ENCODE data around the gene SND1. TPM values are rescaled to one million over a fixed set of nuclear protein-coding genes. Genes with fewer than 3 reads are reported as not detected.
"Not testable (repeated sequence)": the region's sequence is repeated elsewhere in the genome, so short reads cannot be mapped to it uniquely, and the experiment has no call there.

The SND1 gene
- polyA plus RNA-seq, 1 donor: 92.5 TPM

DNA sequence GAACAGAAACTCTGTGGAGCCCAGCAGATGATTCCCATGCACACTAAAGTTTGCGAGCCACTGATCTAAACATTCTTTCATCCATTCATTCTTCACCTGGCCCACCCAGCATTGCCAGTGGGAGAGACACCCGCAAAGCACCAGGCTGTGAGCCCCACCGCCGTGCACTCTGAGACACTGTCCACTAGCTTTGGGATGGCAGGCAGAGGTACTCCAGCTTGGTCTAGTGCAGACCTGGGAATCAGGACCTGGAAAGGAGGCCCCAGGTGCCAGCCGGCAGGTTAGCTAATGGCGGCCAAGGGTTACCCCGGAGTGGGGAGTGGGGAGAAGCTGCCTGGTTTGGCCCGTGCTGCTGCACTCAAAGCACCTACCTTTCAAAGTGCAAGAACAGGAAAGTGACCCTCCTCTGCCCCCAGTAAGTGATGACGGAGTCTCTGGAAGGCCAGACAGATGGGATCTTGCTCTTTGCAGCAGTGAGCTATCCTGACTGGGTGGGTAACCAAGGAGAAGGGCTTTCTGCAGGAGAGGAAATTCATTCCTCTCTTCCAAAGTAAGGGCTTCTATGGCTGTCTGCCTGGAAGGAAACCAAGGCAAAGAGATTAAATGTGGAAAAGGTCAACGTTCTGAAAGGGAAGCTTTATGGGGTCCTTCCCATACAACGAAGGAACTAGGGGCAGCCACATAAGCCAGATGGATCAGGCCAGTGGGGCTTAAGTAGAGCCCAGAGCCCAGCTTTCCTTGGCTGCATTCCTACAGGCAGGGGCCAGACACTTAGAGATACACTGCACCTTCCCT lies 453.4 kb downstream of the SND1 start:
- DNase-seq: no peak

DNA sequence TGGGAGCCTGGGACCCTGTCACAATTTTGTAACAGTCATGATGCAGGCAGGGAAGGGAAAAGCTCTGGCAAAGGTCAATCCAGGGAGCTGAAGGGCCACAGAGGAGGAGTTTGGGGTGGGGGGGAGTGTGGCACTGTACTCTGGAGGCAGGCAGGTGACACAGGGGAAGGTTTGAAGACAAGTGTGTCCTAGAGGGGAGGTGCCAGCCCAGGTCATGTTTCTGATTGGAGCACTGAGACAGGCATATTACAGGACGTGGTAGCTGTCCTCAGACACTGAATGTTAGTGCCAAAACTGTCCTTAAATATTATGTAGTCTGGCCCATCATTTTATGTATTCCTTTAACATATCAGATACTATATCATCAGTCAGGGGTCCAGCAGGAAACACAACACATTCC lies 454.8 kb downstream of the SND1 start:
- no peak for DNase-seq

DNA sequence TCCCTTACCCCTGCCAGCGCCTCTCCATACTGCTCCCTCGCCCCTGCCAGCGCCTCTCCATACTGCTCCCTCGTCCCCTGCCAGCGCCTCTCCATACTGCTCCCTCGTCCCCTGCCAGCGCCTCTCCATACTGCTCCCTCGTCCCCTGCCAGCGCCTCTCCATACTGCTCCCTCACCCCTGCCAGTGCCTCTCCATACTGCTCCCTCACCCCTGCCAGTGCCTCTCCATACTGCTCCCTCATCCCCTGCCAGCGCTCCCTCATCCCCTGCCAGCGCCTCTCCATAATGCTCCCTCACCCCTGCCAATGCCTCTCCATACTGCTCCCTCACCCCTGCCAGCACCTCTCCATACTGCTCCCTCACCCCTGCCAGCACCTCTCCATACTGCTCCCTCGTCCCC lies 455.5 kb downstream of the SND1 start:
- DNase-seq: not testable (repeated sequence)

DNA sequence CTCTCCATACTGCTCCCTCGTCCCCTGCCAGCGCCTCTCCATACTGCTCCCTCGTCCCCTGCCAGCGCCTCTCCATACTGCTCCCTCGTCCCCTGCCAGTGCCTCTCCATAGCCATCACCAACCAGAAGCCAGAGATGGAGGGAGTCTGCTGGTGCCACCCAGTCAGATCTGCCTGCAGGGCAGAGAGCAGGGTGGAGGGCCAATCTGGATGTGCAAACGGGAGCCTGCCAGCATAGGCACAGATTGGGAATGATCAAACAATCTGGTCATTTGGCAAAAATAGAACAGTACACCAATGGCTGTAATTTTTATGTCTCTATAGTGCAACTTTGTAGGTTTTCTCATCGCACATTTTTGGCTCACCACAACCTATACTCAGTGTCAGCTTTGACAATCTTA lies 456.1 kb downstream of the SND1 start:
- DNase-seq: no peak

DNA sequence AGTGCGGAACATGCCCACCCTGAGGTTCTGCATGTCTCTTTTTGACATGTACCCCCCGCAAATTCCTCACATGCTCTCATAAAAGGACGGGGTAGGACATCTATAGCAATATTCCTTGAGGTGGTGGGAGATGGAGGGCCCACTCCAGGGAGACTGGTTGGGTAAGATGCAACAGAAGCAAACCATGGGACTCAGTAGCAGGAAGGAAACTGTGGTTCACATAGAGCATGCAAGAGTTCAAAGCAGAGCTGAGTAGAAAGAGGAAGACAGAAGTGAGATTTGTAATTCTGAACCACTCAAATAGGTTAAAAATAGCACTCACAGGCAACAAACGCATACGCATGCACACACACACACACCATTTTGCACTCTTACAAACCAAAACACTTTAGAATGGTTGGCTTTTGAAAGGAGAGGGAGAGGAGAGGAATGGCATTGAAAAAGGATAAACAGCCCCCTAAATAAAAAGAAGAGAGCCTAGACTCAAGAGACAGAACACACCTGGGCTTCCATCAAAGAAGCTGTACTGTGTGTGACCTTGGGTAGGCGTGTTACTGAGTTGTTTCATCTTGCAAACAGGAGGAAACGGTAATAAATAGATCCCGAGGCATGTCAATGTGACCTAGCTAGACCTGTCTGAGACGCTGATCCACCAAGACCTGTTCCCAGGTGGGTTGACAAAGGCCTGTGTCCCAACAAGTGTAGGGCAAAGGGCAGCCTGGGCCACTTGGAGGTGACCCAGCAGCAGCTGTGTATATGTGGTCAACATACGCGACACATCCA lies 456.8 kb downstream of the SND1 start:
- no peak for DNase-seq

DNA sequence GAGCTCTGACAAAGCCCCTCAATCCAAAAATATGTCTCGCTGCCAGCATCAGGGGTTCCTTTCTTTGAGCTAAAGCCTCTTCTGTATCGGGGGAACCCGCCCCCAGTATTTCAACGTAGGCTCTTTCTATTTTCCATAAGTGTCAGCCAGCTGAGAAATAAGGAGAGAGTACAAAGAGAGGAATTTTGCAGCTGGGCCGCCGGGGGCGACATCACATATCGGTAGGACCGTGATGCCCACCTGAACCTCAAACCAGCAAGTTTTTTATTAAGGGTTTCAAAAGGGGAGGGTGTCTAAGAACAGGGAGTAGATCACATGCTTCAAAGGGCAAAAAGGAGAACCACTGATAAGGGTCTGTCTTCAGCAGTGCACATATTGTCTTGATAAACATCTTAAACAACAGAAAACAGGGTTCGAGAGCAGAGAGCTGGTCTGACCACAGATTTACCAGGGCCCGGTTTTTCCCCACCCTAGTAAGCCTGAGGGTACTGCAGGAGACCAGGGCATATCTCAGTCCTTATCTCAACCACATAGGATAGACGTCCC lies 457.5 kb downstream of the SND1 start:
- not testable (repeated sequence) for DNase-seq

DNA sequence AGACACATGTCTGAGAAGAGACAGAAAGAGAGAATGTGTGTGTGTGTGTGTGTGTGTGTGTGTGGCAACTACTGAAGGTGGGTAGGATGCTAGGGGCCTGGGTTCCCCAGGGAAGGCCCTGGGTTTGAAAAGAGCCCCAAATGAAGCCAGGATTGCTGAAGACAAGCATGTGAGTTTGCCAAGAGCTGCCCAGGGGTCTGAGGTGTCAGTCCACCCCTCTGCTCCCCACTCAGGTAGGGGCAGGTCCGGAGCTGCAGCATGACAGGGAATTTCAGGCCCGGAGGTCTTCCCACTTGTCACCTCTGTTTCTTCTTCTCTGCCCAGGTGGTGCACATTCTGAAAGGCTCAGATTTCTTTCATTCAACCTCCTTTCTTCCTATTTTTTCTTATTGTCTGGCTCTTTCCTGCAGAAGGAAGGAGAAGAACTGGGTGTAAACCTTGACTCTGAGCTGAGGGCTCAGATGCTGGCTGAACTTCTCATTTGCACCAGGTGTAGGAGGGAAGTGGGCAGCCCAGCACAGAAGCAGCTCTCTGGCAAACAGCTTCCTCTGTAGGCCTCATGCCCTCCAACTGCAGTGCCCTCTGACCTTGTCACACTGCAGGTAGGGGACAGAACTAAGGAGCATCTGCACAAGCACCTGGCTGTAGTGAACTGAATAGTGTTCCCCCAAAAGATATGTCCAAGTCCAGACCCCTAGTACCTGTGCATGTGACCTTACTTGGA lies 458.8 kb downstream of the SND1 start:
- DNase-seq: no peak

DNA sequence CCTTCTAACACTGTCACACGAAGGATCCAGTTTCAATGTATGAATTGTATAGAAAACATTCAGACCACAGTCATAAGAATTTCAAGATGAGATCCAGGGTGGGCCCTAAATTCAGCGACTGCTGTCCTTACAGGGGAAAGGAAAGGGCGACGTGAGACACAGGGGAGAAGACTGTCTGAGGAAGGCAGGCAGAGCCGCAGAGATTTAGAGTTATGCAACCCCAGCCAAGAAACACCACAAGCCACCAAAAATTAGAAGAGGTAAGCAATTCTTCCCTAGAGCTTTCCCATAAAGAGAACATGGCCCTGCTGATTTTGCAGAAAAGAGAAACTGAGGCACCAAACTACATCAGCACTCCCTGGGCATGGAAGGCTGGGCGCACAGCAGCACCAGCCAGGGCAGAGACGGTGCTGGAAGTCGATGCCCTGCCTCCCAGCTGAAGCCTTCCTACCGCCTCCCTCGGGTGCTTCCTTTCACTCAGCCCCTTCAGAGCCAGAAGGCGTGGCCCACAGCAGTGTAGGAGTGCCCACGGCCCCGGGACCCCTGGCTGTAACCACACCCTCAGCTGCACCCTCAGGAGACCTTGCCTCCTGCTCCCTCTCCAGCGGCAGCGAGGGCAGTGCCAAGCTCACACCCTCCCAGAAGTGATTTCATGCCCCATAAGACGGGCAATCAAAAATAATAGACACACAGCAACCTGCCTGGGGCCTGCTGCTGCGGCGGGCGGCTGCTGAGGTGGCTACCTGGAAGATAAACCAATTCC lies 460.2 kb downstream of the SND1 start:
- DNase-seq: no peak

DNA sequence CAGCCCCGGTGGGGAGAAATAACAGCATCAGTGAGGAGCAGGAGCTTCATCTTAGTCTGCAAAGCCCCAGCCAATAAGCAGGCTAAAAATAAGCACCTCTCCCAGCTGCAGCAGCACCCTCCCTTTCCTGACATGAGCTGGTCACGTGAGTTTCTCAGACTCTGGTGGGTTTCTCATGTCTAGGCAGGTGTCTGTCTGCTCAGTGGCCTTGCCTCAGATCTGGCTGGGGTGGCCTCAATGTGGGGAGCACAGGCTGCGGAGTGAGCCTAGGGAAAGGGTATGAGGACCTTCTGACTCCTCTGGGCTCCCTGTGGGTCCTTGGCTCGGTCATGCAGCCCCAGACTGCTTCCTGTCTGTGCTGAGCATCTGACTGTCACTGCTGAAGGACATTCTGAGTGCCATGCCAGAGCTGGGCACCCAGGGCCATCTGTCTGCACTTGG lies 460.8 kb downstream of the SND1 start:
- DNase-seq: no peak

DNA sequence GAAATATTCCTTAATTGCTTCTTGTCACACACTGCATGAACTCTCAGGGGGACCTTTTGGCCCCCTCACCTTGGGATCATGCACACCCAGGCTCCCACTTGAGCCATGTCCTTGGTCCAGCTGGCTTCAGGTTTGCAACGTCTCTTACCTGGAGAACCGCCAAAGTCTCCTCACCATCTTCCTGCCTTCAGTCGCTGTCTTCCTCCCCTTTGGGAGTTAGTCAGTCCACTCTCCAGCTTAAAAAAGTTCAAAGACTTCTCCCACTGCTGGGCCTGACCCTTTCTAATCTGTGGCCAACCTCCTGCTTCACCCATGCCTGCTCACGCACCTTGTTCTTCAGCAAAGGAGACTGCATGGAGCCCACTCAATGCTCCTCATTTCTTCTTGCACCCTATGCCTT lies 461.8 kb downstream of the SND1 start:
- DNase-seq: no peak

DNA sequence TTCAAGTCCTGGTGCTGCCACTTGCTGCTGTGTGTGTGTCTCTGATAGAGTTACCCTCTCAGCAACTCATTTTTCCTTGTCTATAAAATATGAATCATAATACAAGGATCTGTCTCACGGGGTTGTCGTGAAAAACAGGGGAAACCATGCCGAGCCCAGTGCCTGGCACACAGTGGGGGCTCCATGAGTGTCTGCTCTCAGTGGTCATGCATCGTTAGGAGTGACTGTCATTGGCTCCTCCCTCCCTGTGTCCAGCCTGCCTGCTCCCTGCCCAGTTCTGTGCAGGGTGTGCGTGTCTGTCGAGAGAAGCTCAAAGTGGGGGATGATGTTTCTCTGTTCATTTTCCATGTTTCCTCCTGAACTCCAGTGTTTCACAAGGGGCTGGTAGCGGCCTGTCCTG lies 462.8 kb downstream of the SND1 start:
- no peak for DNase-seq

DNA sequence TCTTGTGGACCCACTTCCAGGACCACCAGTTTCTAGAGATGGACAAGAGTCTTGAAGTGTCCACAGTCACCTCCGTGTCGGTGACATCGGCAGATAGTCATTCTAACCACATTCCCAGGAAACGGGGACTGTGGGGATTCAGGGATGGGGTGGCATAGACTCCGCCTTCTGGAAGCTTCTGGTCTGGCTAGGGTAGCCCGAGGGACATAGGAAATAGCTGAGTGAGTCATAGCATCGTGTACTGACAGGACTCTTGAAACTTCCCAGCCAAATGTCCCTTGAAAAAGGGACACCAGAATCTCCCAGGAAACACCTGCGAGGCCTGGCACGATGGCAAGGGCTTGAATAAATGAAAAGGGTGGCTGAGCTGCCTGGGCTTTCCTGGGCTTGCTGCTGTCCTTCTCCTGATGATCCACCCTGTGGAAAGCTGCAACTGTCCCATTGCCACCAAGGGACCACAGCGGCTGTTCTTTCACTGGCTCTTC lies 463.4 kb downstream of the SND1 start:
- no peak for DNase-seq

DNA sequence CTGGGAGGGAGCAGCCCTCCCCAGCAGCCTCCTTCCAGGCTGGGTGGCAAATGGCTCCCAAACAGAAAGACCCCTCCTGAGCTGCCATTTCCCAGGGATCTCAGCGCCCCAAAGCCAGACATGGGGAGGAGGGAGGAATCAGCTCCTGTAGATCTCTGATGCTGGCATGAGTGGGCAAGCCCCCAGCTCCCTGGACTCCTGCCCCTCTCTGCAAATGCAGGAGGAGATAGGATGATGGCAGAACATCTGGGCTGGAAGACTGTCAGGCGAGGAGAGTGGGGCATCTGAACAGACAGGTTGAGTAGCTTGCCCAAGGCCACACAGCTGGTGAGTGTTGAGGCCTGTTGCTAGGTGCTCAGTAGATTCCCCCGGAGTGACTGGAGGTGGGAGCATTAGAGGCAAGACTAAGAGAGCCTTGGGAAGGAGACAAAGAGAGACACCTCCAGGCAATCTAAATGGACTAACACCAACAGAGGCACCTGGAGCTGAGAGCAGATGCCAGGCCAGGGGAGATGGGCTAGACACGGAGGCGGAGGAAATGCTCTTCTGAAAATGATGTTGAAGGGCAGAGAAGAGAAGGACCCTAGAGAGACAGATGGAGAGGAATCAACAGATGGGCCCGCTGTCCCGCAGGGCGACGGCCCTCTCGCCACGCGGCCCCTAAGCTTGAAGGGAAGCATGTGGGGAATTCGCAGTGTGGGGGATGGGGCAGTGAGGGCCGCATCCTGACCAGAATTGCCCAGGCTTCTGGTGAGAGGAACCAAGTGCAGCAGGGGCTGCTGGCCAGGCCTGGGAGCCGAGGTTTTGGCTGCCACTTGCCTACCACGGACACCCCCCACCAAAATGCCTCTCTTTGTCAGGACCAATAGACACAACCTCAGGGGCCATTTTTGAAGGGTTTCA lies 464.1 kb downstream of the SND1 start:
- no peak for DNase-seq

DNA sequence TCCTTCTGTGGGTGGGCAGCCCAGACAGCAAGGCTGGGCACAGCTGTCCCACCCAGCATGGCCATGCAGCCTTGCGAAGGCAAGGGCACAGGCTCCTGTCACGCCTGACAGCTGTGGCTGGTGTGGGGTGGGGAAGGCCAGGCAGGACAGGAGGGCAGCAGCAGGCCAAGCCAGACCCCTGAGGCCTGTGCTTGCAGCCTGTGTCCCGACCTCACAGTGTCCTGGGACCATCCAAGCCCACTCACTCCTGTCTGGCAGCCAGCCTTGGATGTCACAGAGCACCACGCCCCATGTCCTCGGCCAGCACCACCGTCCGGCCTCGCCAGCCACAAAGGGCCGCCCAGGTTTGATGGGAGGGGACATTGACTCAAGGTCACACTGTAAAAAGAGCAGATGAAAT lies 464.7 kb downstream of the SND1 start:
- DNase-seq: no peak

DNA sequence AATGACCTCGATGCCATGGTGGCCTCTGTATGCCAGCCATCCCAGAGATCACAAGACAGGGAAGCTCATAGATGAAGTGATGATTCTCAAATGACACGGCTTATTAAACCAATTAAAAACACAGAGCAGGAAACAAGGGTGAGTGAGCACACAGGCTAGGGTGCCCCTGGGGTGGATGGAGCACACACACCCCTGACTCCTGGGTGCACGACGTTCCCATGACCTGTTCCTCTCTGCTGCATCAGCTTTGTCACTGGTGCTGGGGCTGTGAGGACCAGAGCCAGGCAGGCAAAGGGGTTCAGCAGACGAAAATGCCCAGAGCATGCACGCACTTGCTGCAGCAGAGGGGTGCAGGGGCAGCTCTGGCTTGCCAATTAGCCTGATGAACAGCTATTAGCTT lies 465.7 kb downstream of the SND1 start:
- no peak for DNase-seq

DNA sequence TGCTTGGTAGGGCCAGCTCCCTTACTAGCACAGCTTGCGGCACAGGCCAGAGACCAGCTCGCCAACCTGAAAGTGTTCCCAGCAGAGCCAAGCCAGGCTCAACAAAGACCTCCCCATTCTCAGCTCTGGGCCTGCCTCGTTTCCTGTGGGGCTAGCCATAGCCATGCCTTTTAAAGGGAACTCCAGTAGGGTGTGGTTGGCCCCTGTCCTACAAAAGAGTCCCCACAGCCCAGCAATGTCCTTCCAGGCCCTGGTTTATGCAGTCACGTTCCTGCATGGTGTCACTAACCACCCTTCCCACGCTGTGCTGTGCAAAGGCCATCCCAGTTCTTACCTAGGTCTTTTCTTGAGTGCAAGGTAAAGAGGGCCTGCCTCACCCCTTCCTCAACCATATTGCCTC lies 467.0 kb downstream of the SND1 start:
- DNase-seq: no peak

DNA sequence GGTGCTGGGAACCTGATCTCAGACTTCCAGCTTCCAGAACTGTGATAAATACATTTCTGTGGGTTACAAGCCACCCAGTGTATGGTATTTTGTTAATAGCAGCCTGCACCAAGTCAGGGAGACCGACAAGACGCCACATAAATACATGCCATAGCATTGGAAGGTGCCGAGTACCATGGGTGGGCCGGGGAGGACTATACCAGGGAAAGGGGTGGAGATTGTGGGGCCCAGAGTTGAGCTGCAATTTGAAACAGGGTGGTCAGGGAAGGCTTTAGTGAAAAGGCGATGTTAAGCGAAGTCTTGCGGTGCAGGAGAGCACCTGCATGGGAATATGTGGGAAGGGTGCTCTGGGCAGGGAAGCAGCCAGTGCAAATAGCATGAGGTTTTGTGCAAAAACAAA lies 468.1 kb downstream of the SND1 start:
- no peak for DNase-seq

DNA sequence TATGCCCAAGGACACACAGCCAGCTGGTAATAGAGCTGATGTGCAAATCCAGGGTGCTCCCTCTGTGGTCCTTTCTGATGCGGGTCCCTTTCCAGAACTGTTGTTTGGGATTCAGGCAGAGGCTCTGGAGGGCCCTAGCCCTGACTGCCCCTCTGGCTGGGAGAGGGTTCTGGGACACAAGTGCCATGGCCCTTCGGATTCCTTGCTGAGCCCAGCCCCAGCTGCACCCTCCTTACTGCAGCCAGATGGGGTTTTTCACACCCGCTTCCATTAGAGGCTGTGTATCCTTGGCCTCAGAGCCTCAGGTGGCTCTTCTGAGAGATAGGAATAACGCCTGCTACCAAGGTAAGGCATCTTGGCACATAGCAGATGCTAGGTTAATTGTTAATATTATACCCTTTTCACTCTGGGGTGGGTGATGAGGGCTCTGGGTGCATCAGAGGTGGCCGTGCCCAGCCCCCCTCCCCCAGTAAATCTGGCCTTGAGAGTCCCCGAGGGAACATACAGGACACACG lies 469.0 kb downstream of the SND1 start:
- no peak for DNase-seq

DNA sequence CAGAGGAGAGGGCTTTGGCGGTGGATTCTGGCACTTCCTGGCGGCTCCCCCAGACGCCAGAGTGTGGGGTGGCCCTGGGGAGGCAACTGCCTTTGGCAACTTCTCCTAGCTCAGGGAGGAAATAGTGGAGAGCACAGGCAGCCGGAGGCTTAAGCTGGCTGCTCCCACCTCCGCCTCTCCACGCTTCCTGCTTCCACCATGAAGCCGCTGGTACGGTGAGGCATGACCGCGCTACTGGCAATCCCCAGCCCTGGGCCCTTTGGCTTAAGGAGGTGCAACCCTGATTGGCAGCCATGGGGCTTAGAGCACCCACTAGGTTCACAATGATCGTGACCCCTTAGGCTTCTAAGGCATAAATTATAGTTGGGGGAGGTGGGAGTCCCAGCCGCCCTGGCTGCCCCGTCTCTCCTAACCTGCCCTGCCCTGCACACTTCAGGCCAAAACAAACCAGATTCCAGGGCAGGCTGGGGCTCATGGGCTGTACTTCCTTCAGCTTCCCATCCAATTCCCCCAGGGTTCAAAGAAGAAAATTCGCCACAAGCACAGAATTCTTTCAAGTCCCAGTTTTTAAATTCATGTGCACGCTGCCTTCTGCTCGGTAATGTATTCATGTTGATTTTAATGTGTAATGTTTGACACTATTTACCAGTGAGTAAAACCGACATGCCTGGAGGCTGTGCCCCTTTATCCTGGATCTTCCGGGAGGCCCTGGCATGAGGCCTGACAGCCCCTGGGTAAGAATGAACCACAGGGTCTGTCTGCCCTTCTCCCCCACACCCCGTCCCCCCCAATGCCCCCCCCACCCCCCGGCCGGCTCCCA lies 469.9 kb downstream of the SND1 start:
- DNase-seq: peak; percentile 46

Data from hindlimb muscle (tissue), 1 donor.